GM21825 (cell line): ENCODE data around the gene PRSS22.

Experiments
- ATAC-seq: cut with Tn5 transposase; IDR thresholded peaks from one replicate; pipeline ENCODE4 v1.9.1; 2021; ENCODE audit warnings: mild to moderate bottlenecking, moderate library complexity; ENCODE audit not compliant: unreplicated experiment

Gene PRSS22

GRCh38 chr16:2881783-2882649, 24.0 kb upstream of the PRSS22 start:
- peak; percentile 12 for ATAC-seq

- no peak for ATAC-seq
These were observed 22.0 kb upstream of the PRSS22 start for GRCh38 chr16:2879854-2880508.

GRCh38 chr16:2874912-2875362, 17.0 kb upstream of the PRSS22 start:
- peak; percentile 79 for ATAC-seq

- ATAC-seq, result no peak
These were observed 16.3 kb upstream of the PRSS22 start for GRCh38 chr16:2874032-2874911.

- no peak for ATAC-seq
These were observed 14.0 kb upstream of the PRSS22 start for GRCh38 chr16:2871926-2872325.

GRCh38 chr16:2867987-2868789, 10.2 kb upstream of the PRSS22 start:
- peak; percentile 88 for ATAC-seq

GRCh38 chr16:2867661-2867986, 9.7 kb upstream of the PRSS22 start:
- ATAC-seq, result no peak

GRCh38 chr16:2866431-2866830, 8.5 kb upstream of the PRSS22 start:
- no peak for ATAC-seq

- ATAC-seq, result no peak
These were observed 7.7 kb upstream of the PRSS22 start for GRCh38 chr16:2865651-2866050.

GRCh38 chr16:2860826-2861567, 3.0 kb upstream of the PRSS22 start:
- no peak for ATAC-seq

GRCh38 chr16:2859686-2860265, 1.8 kb upstream of the PRSS22 start:
- ATAC-seq, result no peak

GRCh38 chr16:2858245-2859025, 465 bp upstream of the PRSS22 start:
- ATAC-seq, result no peak

- ATAC-seq, result no peak
These were observed 1.1 kb downstream of the PRSS22 start for GRCh38 chr16:2856686-2857450.

GRCh38 chr16:2856061-2856670, 1.8 kb downstream of the PRSS22 start:
- no peak for ATAC-seq

GRCh38 chr16:2855536-2855935, 2.4 kb downstream of the PRSS22 start:
- no peak for ATAC-seq

GRCh38 chr16:2854700-2855309, 3.2 kb downstream of the PRSS22 start:
- ATAC-seq, result no peak

- no peak for ATAC-seq
These were observed 4.4 kb downstream of the PRSS22 start for GRCh38 chr16:2853531-2854073.
